ENCODE results near the gene STX16. TPM values are rescaled to one million over a fixed set of nuclear protein-coding genes. Genes with fewer than 3 reads are reported as not detected.
A peak's percentile ranks its signal among the peaks of the same experiment; 100 is the strongest.

Gene STX16
- total and polyA plus RNA-seq, 9 of the 15 experiments (the other 6 are each of a cell fraction or from before 2014, with no cell fraction given): 4.4 to 43.5 (median 14.7) TPM

DNA sequence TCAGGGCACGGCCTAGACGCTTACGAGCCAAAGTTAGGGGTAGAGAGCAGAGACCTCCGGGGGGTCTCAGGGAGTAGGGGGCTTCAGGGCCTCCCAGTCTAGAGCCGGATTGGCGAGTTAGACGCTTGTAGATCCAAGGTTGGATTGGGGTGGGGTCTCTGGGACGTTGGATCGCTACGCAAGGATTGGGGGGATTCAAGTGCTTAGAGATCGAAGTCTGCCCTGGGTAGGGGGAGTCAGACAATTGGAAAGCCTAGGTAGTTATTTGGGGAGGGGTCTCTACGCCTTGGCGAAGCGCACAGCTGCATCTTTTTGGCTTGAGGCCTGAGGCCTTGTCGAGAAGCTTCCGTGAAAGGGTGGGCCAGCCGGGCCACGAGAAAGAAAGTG is 469 bp downstream of the STX16 start:
- ChIA-PET CTCF (ENCODE audit: low intra/inter-chr PET ratio) (no interaction called here), POLR2A (interaction anchor here (0.6 to 1.8 kb wide), 13 partner anchors 9 to 416 kb away, joined by 3 to 16 read pairs (median 4); no protein-coding TSS in a partner anchor)
- Histone ChIP-seq H3K4me1 (replicated peaks in 1 of 2; ENCODE audit: control insufficient read depth in 2 of 2, insufficient read depth in 2 of 2, low read length in 2 of 2) (peaks cover 11 to 20% of the 10 kb centered on the region in 2 experiments; a peak in 4 of 5 replicates), H3K9me3 (replicated peaks; ENCODE audit: control insufficient read depth, insufficient read depth, low read depth, low read length) (no peaks in the 10 kb centered on the region), H3K9me1 (ENCODE audit: control insufficient read depth, insufficient read depth, low read length) (no peaks in the 10 kb centered on the region), H3K79me2 (ENCODE audit: control insufficient read depth, insufficient read depth, low read length) (peaks cover 55% of the 10 kb centered on the region), H3K27me3 (ENCODE audit: control insufficient read depth in 2 of 2, insufficient read depth in 2 of 2, low read length in 2 of 2) (no peaks in the 10 kb centered on the region), H3K36me3 (ENCODE audit: control insufficient read depth, insufficient read depth, low read length) (peaks cover 15% of the 10 kb centered on the region; the same call in 2 of the 3 replicates), H3K4me2 (ENCODE audit: insufficient read depth, low read length) (peak overlapping the region; percentile 86), H4K20me1 (replicated peaks; ENCODE audit: control insufficient read depth, insufficient read depth, low read length) (no peaks in the 10 kb centered on the region), H3K9ac (ENCODE audit: insufficient read depth in 1 of 2, low read depth in 2 of 2, low read length in 2 of 2) (peak overlapping the region; percentile 82 to 97), H2AFZ (ENCODE audit: low read depth, low read length) (peak overlapping the region; percentile 88; the same call in 1 of the 2 replicates), H3K4me3 (peak overlapping the region; percentile 81), H3K27ac (ENCODE audit: extremely low read depth, low read depth, low read length) (peak overlapping the region; percentile 91)
- no TSS peak for BruUV-seq (replicated peaks)
- WGBS (ENCODE audit: insufficient coverage, low coverage, missing lambda C conversion rate): 2% methylated on average over 17 of the region's 18 CpGs
- in situ Hi-C loops (cut with MboI): loop anchor here (10.0 kb wide), 1 partner anchor 193 kb away; no protein-coding TSS in a partner anchor
- ATAC-seq (no peak), DNase-seq (ENCODE audit: extremely low read depth in 1 of 4, low spot score in 3 of 4) (no peak), FAIRE-seq (no peak)
- intact Hi-C loops (cut with micrococcal nuclease): loop anchor here (2.0 to 10.0 kb wide), 3 partner anchors 171 to 417 kb away; no protein-coding TSS in a partner anchor
- TF ChIP-seq FIP1L1 (IDR thresholded peaks at IDR 0.05; ENCODE audit: low read depth, low read length, poor library complexity, severe bottlenecking) (no peak), PREB (CRISPR knock-in tag; IDR thresholded peaks at IDR 0.05) (no peak), ZNF395 (CRISPR knock-in tag; IDR thresholded peaks at IDR 0.05) (peak; percentile 62), ZNF12 (CRISPR knock-in tag; IDR thresholded peaks at IDR 0.05) (0 out of 2 replicates have a peak, but pooled peaks have one; percentile 5), SMAD2 (IDR thresholded peaks at IDR 0.05; ENCODE audit: low read depth, low read length) (no peak), STAG1 (CRISPR knock-in tag; IDR thresholded peaks at IDR 0.05; ENCODE audit: borderline replicate concordance) (0 out of 2 replicates have a peak, but pooled peaks have one; percentile 23), PTTG1 (tag; IDR thresholded peaks at IDR 0.05; ENCODE audit: low read depth) (no peak), YBX1 (IDR thresholded peaks at IDR 0.05) (no peak), SIN3A (IDR thresholded peaks at IDR 0.05; ENCODE audit: borderline replicate concordance in 2 of 2, control insufficient read depth in 1 of 2, low read depth in 2 of 2, low read length in 2 of 2) (peak in 1 of 2 experiments; percentile 20; a peak in 1 of 4 replicates), HMGN3 (IDR thresholded peaks at IDR 0.05; ENCODE audit: borderline replicate concordance, extremely low read depth, insufficient read length, low read depth, low read length) (no peak), WHSC1 (IDR thresholded peaks at IDR 0.05; ENCODE audit: low read length) (no peak)
- TF ChIP-seq, protein P1, sequence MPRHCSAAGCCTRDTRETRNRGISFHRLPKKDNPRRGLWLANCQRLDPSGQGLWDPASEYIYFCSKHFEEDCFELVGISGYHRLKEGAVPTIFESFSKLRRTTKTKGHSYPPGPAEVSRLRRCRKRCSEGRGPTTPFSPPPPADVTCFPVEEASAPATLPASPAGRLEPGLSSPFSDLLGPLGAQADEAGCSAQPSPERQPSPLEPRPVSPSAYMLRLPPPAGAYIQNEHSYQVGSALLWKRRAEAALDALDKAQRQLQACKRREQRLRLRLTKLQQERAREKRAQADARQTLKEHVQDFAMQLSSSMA (CRISPR knock-in tag; IDR thresholded peaks at IDR 0.05): no peak
- TF ChIP-seq, protein P2, sequence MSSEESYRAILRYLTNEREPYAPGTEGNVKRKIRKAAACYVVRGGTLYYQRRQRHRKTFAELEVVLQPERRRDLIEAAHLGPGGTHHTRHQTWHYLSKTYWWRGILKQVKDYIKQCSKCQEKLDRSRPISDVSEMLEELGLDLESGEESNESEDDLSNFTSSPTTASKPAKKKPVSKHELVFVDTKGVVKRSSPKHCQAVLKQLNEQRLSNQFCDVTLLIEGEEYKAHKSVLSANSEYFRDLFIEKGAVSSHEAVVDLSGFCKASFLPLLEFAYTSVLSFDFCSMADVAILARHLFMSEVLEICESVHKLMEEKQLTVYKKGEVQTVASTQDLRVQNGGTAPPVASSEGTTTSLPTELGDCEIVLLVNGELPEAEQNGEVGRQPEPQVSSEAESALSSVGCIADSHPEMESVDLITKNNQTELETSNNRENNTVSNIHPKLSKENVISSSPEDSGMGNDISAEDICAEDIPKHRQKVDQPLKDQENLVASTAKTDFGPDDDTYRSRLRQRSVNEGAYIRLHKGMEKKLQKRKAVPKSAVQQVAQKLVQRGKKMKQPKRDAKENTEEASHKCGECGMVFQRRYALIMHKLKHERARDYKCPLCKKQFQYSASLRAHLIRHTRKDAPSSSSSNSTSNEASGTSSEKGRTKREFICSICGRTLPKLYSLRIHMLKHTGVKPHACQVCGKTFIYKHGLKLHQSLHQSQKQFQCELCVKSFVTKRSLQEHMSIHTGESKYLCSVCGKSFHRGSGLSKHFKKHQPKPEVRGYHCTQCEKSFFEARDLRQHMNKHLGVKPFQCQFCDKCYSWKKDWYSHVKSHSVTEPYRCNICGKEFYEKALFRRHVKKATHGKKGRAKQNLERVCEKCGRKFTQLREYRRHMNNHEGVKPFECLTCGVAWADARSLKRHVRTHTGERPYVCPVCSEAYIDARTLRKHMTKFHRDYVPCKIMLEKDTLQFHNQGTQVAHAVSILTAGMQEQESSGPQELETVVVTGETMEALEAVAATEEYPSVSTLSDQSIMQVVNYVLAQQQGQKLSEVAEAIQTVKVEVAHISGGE (CRISPR knock-in tag; IDR thresholded peaks at IDR 0.05): no peak; a peak in 1 of 6 replicates
